Fibroblast of lung (primary cell): ENCODE results near the gene FANCI.

Experiments used
- CTCF ChIP-seq, 2 donors: IDR thresholded peaks in 1 of 2; conservative IDR thresholded peaks in 1 of 2; 1 replicate in 1 of 2; 2 replicates in 1 of 2; pipeline ENCODE4 v1.5.1; 2011 to 2012; ENCODE audit warnings: low read length in 2 of 2, control low read depth in 1 of 2, inconsistent platforms in 1 of 2, low read depth in 1 of 2, mild to moderate bottlenecking in 1 of 2
- EZH2 ChIP-seq: IDR thresholded peaks from 2 replicates; pipeline ENCODE4 v1.5.1; 2012; ENCODE audit warnings: low read length, control low read depth, mild to moderate bottlenecking; ENCODE audit errors: missing control alignments

DNA sequence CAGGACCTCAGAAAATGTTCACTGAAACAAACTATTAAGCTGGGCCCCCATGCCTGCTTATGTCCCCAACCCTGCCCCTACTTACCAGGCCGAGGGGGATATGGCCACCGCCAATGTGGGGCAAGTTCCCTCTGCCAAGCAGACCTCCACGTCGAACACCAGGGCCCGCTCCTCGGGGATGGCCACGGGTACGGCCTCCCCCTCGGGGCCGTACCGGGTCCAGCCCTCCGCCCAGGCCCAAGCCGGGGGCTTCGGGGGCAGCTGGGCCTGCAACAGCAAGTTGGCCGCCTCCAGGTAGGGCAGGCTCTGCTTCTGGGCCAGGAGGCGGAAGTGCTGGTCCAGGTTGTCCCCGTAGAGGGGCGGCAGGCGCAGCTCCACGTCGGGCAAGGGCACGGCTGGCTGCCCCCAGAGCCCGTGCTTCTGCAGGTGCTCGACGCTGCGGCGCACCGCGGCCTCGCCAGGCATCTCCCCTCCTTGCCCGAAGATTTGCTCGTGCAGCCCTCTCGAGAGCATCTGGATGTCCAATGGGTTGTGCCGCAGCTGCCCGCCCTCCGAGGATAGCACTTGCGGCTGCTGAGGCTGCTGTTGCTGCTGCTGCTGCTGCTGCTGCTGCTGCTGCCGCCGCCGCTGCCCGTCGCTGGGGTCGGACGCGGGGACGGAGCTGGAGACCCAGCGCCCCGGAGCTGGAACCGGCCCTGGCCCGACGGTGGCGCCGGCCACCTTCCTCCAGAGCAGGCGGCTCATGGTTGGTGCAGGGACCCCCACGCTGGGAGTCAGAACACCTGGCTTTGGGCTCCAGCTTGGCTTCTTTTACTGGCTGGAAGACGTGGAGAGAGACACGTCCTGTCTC is 89.5 kb downstream of the FANCI start:
- no peak for TF ChIP-seq CTCF (conservative IDR thresholded peaks at IDR 0.05 in 1 of 2, IDR thresholded peaks at IDR 0.05 in 1 of 2; ENCODE audit: low read depth in 1 of 2, low read length in 2 of 2)
- TF ChIP-seq EZH2: no peak
